OCI-LY3 (cell line): ENCODE data around the gene UCN2.

Source experiments
- CTCF ChIP-seq: fragments of 200-600, 300-600 bp; sonication (generic); IDR thresholded peaks from 2 replicates; pipeline ENCODE4 v1.5.1; 2014; ENCODE audit warnings: antibody characterized with exemption, low read length, low read depth
- EZH2phosphoT487 ChIP-seq: fragments of 200-600 bp; shearing (Covaris generic); IDR thresholded peaks from 2 replicates; pipeline ENCODE4 v1.6.1; 2018; ENCODE audit warnings: antibody characterized with exemption, mixed run types, low read depth

DNA sequence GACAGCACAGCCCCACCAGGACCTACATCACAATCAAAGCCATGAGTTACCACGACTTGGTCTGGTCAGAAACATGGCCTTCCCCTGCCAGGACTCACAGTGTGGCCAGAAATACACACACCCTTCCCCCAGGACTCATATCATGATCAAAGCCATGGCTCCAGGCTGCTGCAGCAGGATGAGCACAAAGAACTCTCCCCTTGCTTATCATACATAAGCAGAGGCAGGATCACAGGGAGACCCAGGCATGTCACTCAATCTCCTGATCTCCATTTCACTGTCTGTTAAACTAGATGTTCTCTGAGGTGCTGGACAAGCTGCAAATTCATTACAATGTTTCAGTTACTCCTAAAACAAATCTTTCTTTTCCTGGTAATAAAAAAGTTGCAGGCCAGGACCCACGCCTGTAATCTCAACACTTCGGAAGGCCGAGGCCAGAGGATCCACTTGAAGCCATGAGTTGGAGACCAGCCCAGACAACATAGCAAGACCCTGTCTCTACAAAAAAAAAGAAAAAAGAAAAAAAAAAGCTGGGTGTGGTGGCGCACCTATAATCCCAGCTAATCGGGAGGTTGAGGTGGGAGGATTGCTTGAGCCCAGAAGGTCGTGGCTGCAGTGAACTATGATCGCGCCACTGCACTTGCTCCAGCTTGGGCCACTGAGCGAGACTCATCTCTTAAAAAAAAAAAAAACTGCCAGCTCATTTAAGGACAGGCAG lies 8.2 kb downstream of the UCN2 start:
- no peak for TF ChIP-seq CTCF
- TF ChIP-seq EZH2phosphoT487, result no peak
